WTC11 (cell line): ENCODE data around the gene SMIM20. TPM values are rescaled to one million over a fixed set of nuclear protein-coding genes. Genes with fewer than 3 reads are reported as not detected.

Source experiments
- ATAC-seq: fragments of 200-7000 bp; cut with Tn5 transposase; 2 replicates; pipeline ENCODE4 v1.10.0; 2021; ENCODE audit warnings: mild to moderate bottlenecking, moderate library complexity
- CTCF ChIA-PET: fragments of 300-600 bp; sonication (Branson Sonifier 250); formaldehyde crosslinking; loops from one replicate; lab custom pipeline; 2021; ENCODE audit warnings: antibody characterized with exemption; lab: Charles Lee
- POLR2A ChIA-PET: fragments of 350-600 bp; sonication (Branson Sonifier 250); formaldehyde crosslinking; loops from one replicate; lab custom pipeline; 2021; ENCODE audit warnings: antibody characterized with exemption; lab: Charles Lee
- DNase-seq: peaks from one replicate; pipeline ENCODE4 v3.0.0; 2021; ENCODE audit warnings: low spot score
- H3K27ac Mint-ChIP-seq: 2 replicates; pipeline ENCODE4 v1.8.0; 2021; ENCODE audit warnings: mixed read lengths
- H3K27me3 Mint-ChIP-seq: 2 replicates; pipeline ENCODE4 v1.8.0; 2021; ENCODE audit warnings: low read depth, mild to moderate bottlenecking, moderate library complexity, mixed read lengths
- H3K36me3 Mint-ChIP-seq: 2 replicates; pipeline ENCODE4 v1.8.0; 2021; ENCODE audit warnings: mixed read lengths
- H3K4me1 Mint-ChIP-seq: 2 replicates; pipeline ENCODE4 v1.8.0; 2022; ENCODE audit warnings: mixed read lengths
- H3K4me3 Mint-ChIP-seq: 2 replicates; pipeline ENCODE4 v1.8.0; 2021; ENCODE audit warnings: mild to moderate bottlenecking, moderate library complexity, mixed read lengths
- H3K9me3 Mint-ChIP-seq: 2 replicates; pipeline ENCODE4 v1.8.0; 2021; ENCODE audit warnings: mixed read lengths
- CREM ChIP-seq: sonication (generic); formaldehyde crosslinking; IDR thresholded peaks from 2 replicates; pipeline ENCODE4 v1.8.1; 2022; ENCODE audit warnings: mild to moderate bottlenecking, missing genetic modification reagents, moderate library complexity
- ELF4 ChIP-seq: sonication (generic); formaldehyde crosslinking; IDR thresholded peaks from 2 replicates; pipeline ENCODE4 v1.8.1; 2022; ENCODE audit warnings: low read depth, mild to moderate bottlenecking, moderate library complexity, missing genetic modification reagents
- EMX1 ChIP-seq: fragments of 250-450 bp; sonication (Bioruptor Pico); IDR thresholded peaks from 2 replicates; pipeline ENCODE4 v1.8.0; 2021; ENCODE audit warnings: mild to moderate bottlenecking
- ESRRA ChIP-seq: sonication (generic); formaldehyde crosslinking; IDR thresholded peaks from 2 replicates; pipeline ENCODE4 v1.8.1; 2022; ENCODE audit warnings: mild to moderate bottlenecking, missing genetic modification reagents, borderline replicate concordance
- GTF2I ChIP-seq: fragments of 250-450 bp; sonication (Bioruptor Pico); conservative IDR thresholded peaks from 2 replicates; pipeline ENCODE4 v1.4.0; 2021; ENCODE audit warnings: mild to moderate bottlenecking
- HMGXB4 ChIP-seq: sonication (generic); formaldehyde crosslinking; IDR thresholded peaks from 2 replicates; pipeline ENCODE4 v1.8.1; 2023; ENCODE audit warnings: mild to moderate bottlenecking, moderate library complexity, missing genetic modification reagents
- JAZF1 ChIP-seq: fragments of 250-450 bp; sonication (Bioruptor Pico); IDR thresholded peaks from 2 replicates; pipeline ENCODE4 v1.9.0; 2021; ENCODE audit warnings: moderate library complexity, mild to moderate bottlenecking, inconsistent platforms
- KAT7 ChIP-seq: sonication (generic); formaldehyde crosslinking; IDR thresholded peaks from 2 replicates; pipeline ENCODE4 v1.8.1; 2023; ENCODE audit warnings: missing genetic modification reagents, mild to moderate bottlenecking, borderline replicate concordance
- MYBL2 ChIP-seq: sonication (generic); formaldehyde crosslinking; IDR thresholded peaks from 2 replicates; pipeline ENCODE4 v1.8.1; 2023; ENCODE audit warnings: mild to moderate bottlenecking, moderate library complexity, missing genetic modification reagents
- NR1H2 ChIP-seq: sonication (generic); formaldehyde crosslinking; IDR thresholded peaks from 2 replicates; pipeline ENCODE4 v1.9.0; 2021; ENCODE audit warnings: mild to moderate bottlenecking, moderate library complexity, missing genetic modification reagents
- NR2C2 ChIP-seq: sonication (generic); formaldehyde crosslinking; IDR thresholded peaks from 2 replicates; pipeline ENCODE4 v1.8.0; 2022; ENCODE audit warnings: mild to moderate bottlenecking, missing genetic modification reagents
- PRRX2 ChIP-seq: fragments of 250-450 bp; sonication (Bioruptor Pico); IDR thresholded peaks from 2 replicates; pipeline ENCODE4 v1.8.0; 2021; ENCODE audit warnings: mild to moderate bottlenecking
- RELA ChIP-seq: sonication (generic); formaldehyde crosslinking; IDR thresholded peaks from 2 replicates; pipeline ENCODE4 v1.8.1; 2022; ENCODE audit warnings: missing genetic modification reagents, mild to moderate bottlenecking, borderline replicate concordance
- total RNA-seq: library from RNA; stranded (reverse); gene quantifications from 3 replicates; pipeline ENCODE4 v1.2.3, GENCODE V29; 2021
- TF ChIP-seq, protein P1 (sequence below): fragments of 250-450 bp; sonication (Bioruptor Pico); IDR thresholded peaks from 2 replicates; pipeline ENCODE4 v1.9.0; 2021; ENCODE audit warnings: mild to moderate bottlenecking
- TF ChIP-seq, protein P2 (sequence below): sonication (generic); formaldehyde crosslinking; IDR thresholded peaks from 2 replicates; pipeline ENCODE4 v1.8.1; 2022; ENCODE audit warnings: low read depth, mild to moderate bottlenecking, moderate library complexity, missing genetic modification reagents, borderline replicate concordance
- TF ChIP-seq, protein P3 (sequence below): sonication (generic); formaldehyde crosslinking; IDR thresholded peaks from 2 replicates; pipeline ENCODE4 v1.8.1; 2023; ENCODE audit warnings: mild to moderate bottlenecking, missing genetic modification reagents
- TF ChIP-seq, protein P4 (sequence below): sonication (generic); formaldehyde crosslinking; IDR thresholded peaks from 2 replicates; pipeline ENCODE4 v1.8.1; 2022; ENCODE audit warnings: mild to moderate bottlenecking, moderate library complexity, missing genetic modification reagents

The SMIM20 gene
- total RNA-seq, 1 experiment from 2014 or later = 39.4 TPM

GRCh38 chr4:25927361-25928195 lies 13.6 kb downstream of the SMIM20 start:
- Mint-ChIP-seq H3K27ac (no peak overlapping the region), H3K4me3 (no peak overlapping the region), H3K4me1 (peaks cover 13% of the 10 kb centered on the region), H3K27me3 (no peaks in the 10 kb centered on the region), H3K36me3 (peaks cover 7% of the 10 kb centered on the region; the same call in 1 of the 2 replicates), H3K9me3 (no peaks in the 10 kb centered on the region)
- POLR2A ChIA-PET = no interaction called here
- CTCF ChIA-PET = interaction anchor here (1.2 to 1.4 kb wide), 2 partner anchors 12 to 60 kb away, joined by 3 to 6 read pairs; no protein-coding TSS in a partner anchor
- DNase-seq (no peak), ATAC-seq (no peak)
- no peak for TF ChIP-seq JAZF1 (CRISPR knock-in tag)

DNA sequence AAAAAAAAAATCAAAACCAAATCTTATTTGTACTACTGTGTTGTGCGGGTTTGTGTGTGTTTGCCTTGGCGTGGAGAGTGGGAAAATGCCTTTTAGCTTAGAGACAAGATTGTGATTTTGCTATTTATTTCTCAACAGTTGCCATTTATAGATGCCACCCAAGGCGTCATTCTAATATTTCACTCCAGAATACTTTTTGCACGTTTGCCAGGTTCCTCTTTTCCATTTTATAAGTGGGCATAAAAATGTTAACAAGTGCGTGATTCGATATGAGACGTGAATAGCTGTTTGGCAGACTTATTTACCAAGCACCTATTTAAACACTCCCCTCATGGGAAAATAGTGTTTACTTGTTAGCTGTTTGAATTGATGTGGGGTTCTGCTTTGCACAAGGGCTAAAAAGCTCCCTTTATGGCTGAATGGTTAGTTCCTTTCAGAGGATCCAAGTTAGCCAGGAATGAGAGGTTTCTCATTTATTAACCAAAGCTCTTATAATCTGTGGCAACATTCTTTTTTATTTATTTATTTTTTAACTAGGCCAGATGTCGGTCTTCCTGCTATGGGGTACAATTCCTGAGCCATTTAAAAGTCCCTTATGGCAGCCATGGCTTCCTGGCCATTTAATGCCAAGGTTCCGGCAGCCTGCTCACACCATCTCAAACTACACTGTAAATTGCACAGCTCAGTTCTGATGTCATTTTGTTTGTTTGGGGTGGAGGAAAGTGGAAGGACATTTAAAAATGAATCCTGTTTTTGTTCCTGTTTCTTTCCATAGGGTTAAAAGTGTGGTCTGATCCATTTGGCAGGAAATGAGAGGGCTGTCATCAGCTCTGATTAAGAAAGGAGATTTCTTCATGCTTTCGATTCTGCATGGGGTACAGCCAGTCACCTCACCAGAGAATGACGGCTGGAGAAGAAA lies 14.6 kb downstream of the SMIM20 start:
- no peak overlapping the region for H3K4me3 Mint-ChIP-seq
- peaks cover 13% of the 10 kb centered on the region for H3K4me1 Mint-ChIP-seq
- H3K9me3 Mint-ChIP-seq = no peaks in the 10 kb centered on the region
- H3K27me3 Mint-ChIP-seq = no peaks in the 10 kb centered on the region
- peaks cover 7% of the 10 kb centered on the region; the same call in 1 of the 2 replicates for H3K36me3 Mint-ChIP-seq
- no peak for ATAC-seq
- ChIA-PET POLR2A (no interaction called here), CTCF (interaction anchor here (1.0 to 1.4 kb wide), 3 partner anchors 13 to 86 kb away, joined by 3 to 6 read pairs (median 3); no protein-coding TSS in a partner anchor)
- DNase-seq = no peak
- TF ChIP-seq ELF4 (CRISPR knock-in tag) (no peak), HMGXB4 (CRISPR knock-in tag) (no peak), NR1H2 (CRISPR knock-in tag) (no peak)
- TF ChIP-seq, protein P1, sequence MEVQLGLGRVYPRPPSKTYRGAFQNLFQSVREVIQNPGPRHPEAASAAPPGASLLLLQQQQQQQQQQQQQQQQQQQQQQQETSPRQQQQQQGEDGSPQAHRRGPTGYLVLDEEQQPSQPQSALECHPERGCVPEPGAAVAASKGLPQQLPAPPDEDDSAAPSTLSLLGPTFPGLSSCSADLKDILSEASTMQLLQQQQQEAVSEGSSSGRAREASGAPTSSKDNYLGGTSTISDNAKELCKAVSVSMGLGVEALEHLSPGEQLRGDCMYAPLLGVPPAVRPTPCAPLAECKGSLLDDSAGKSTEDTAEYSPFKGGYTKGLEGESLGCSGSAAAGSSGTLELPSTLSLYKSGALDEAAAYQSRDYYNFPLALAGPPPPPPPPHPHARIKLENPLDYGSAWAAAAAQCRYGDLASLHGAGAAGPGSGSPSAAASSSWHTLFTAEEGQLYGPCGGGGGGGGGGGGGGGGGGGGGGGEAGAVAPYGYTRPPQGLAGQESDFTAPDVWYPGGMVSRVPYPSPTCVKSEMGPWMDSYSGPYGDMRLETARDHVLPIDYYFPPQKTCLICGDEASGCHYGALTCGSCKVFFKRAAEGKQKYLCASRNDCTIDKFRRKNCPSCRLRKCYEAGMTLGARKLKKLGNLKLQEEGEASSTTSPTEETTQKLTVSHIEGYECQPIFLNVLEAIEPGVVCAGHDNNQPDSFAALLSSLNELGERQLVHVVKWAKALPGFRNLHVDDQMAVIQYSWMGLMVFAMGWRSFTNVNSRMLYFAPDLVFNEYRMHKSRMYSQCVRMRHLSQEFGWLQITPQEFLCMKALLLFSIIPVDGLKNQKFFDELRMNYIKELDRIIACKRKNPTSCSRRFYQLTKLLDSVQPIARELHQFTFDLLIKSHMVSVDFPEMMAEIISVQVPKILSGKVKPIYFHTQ (CRISPR knock-in tag) = no peak
- H3K27ac Mint-ChIP-seq = peak overlapping the region; percentile 41; the same call in 1 of the 2 replicates

GRCh38 chr4:25929298-25929686 lies 15.3 kb downstream of the SMIM20 start:
- no peak for ATAC-seq
- H3K4me3 Mint-ChIP-seq = no peak overlapping the region
- no peaks in the 10 kb centered on the region for H3K27me3 Mint-ChIP-seq
- ChIA-PET POLR2A (no interaction called here), CTCF (interaction anchor here (0.6 to 1.0 kb wide), 2 partner anchors 11 to 87 kb away, joined by 3 read pairs; no protein-coding TSS in a partner anchor)
- DNase-seq = no peak
- no peaks in the 10 kb centered on the region for H3K9me3 Mint-ChIP-seq
- peaks cover 7% of the 10 kb centered on the region; the same call in 1 of the 2 replicates for H3K36me3 Mint-ChIP-seq
- peaks cover 13% of the 10 kb centered on the region for H3K4me1 Mint-ChIP-seq
- no peak overlapping the region; the same call in 1 of the 2 replicates for H3K27ac Mint-ChIP-seq
- TF ChIP-seq, protein P2, sequence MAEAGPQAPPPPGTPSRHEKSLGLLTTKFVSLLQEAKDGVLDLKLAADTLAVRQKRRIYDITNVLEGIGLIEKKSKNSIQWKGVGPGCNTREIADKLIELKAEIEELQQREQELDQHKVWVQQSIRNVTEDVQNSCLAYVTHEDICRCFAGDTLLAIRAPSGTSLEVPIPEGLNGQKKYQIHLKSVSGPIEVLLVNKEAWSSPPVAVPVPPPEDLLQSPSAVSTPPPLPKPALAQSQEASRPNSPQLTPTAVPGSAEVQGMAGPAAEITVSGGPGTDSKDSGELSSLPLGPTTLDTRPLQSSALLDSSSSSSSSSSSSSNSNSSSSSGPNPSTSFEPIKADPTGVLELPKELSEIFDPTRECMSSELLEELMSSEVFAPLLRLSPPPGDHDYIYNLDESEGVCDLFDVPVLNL (CRISPR knock-in tag) = no peak
- TF ChIP-seq CREM (CRISPR knock-in tag) (no peak), PRRX2 (CRISPR knock-in tag) (no peak), EMX1 (CRISPR knock-in tag) (no peak), MYBL2 (no peak), KAT7 (CRISPR knock-in tag) (no peak), NR2C2 (CRISPR knock-in tag) (no peak), ESRRA (no peak), GTF2I (CRISPR knock-in tag) (no peak), RELA (CRISPR knock-in tag) (no peak)
- TF ChIP-seq, protein P3, sequence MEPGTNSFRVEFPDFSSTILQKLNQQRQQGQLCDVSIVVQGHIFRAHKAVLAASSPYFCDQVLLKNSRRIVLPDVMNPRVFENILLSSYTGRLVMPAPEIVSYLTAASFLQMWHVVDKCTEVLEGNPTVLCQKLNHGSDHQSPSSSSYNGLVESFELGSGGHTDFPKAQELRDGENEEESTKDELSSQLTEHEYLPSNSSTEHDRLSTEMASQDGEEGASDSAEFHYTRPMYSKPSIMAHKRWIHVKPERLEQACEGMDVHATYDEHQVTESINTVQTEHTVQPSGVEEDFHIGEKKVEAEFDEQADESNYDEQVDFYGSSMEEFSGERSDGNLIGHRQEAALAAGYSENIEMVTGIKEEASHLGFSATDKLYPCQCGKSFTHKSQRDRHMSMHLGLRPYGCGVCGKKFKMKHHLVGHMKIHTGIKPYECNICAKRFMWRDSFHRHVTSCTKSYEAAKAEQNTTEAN (CRISPR knock-in tag) = no peak
- TF ChIP-seq, protein P1 (CRISPR knock-in tag) = no peak
- TF ChIP-seq, protein P4, sequence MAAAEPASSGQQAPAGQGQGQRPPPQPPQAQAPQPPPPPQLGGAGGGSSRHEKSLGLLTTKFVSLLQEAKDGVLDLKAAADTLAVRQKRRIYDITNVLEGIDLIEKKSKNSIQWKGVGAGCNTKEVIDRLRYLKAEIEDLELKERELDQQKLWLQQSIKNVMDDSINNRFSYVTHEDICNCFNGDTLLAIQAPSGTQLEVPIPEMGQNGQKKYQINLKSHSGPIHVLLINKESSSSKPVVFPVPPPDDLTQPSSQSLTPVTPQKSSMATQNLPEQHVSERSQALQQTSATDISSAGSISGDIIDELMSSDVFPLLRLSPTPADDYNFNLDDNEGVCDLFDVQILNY (CRISPR knock-in tag) = no peak
